Activated T-cell treated with anti-CD3 and anti-CD28 coated beads, Interleukin-2, amount 50 U/mL, for 72 hours (primary cell): ENCODE measurements around the gene MST1R. TPM values are rescaled to one million over a fixed set of nuclear protein-coding genes. Genes with fewer than 3 reads are reported as not detected.

Experiments used
- ATAC-seq, 2 donors: fragments of 150-1000 bp; cut with Tn5 transposase; replicated peaks in 1 of 2; 2 replicates each; pipeline ENCODE4 v1.10.0; 2021; ENCODE audit warnings: moderate library complexity in 2 of 2, mild to moderate bottlenecking in 1 of 2
- DNase-seq, 2 donors: peaks; one replicate each; pipeline ENCODE4 v3.0.0; 2021 to 2022; ENCODE audit warnings: mixed read lengths in 1 of 2
- H3K27ac Mint-ChIP-seq: one replicate; pipeline ENCODE4 v1.8.0; 2022; ENCODE audit warnings: mild to moderate bottlenecking, moderate library complexity, mixed read lengths
- H3K27me3 Mint-ChIP-seq: one replicate; pipeline ENCODE4 v1.8.0; 2022; ENCODE audit warnings: low read depth, mixed read lengths
- H3K36me3 Mint-ChIP-seq, 2 donors: one replicate each; pipeline ENCODE4 v1.8.0; 2022; ENCODE audit warnings: mixed read lengths in 2 of 2, mild to moderate bottlenecking in 1 of 2; ENCODE audit not compliant: insufficient read depth in 2 of 2
- H3K4me1 Mint-ChIP-seq: one replicate; pipeline ENCODE4 v1.8.0; 2022; ENCODE audit warnings: low read depth, mixed read lengths
- H3K4me3 Mint-ChIP-seq, 2 donors: one replicate each; pipeline ENCODE4 v1.8.0; 2022; ENCODE audit warnings: mild to moderate bottlenecking in 2 of 2, mixed read lengths in 2 of 2, moderate library complexity in 2 of 2
- H3K9me3 Mint-ChIP-seq, 2 donors: one replicate each; pipeline ENCODE4 v1.8.0; 2022; ENCODE audit warnings: mixed read lengths in 2 of 2
- total RNA-seq, 2 donors: library from RNA; stranded (reverse); gene quantifications; one replicate each; pipeline ENCODE4 v1.2.3, GENCODE V29; 2022

MST1R gene
- total RNA-seq, 2 donors from 2014 or later = 0.84 to 2.4 TPM

- Mint-ChIP-seq H3K27ac (no peak overlapping the region), H3K27me3 (peaks cover 19% of the 10 kb centered on the region), H3K36me3 (no peaks in the 10 kb centered on the region), H3K9me3 (no peaks in the 10 kb centered on the region), H3K4me1 (no peaks in the 10 kb centered on the region), H3K4me3 (no peak overlapping the region)
- no peak for DNase-seq
- no peak for ATAC-seq
Measured at GRCh38 chr3:49864505-49864904, 39.2 kb downstream of the MST1R start.

GRCh38 chr3:49859576-49860305, 43.9 kb downstream of the MST1R start:
- Mint-ChIP-seq H3K27me3 (peaks cover 8% of the 10 kb centered on the region), H3K4me3 (no peak overlapping the region), H3K9me3 (no peaks in the 10 kb centered on the region), H3K27ac (no peak overlapping the region), H3K36me3 (peaks cover 0 to 2% of the 10 kb centered on the region in 2 donors), H3K4me1 (peaks cover 22% of the 10 kb centered on the region)
- ATAC-seq (no peak), DNase-seq (no peak)

GRCh38 chr3:49856181-49857005, 47.3 kb downstream of the MST1R start, which contains the start of gene TRAIP:
TSS of gene TRAIP (minus strand) at chr3:49856564. CDS start at chr3:49856453, 111 bp downstream.
- DNase-seq (peak; percentile 96), ATAC-seq (peak; percentile 99)
- Mint-ChIP-seq H3K27ac (peak within 1 kb of the TSS; percentile 88), H3K4me3 (peak within 1 kb of the TSS; percentile 97 to 99), H3K4me1 (peaks cover 29% of the 10 kb centered on the region), H3K27me3 (no peaks in the 10 kb centered on the region), H3K36me3 (peaks cover 0 to 4% of the 10 kb centered on the region in 2 donors), H3K9me3 (no peaks in the 10 kb centered on the region)

GRCh38 chr3:49855662-49856061, 48.0 kb downstream of the MST1R start:
- no peak for DNase-seq
- Mint-ChIP-seq H3K27ac (peak overlapping the region; percentile 88), H3K36me3 (peaks cover 0 to 4% of the 10 kb centered on the region in 2 donors), H3K4me1 (peaks cover 29% of the 10 kb centered on the region), H3K9me3 (no peaks in the 10 kb centered on the region), H3K27me3 (no peaks in the 10 kb centered on the region), H3K4me3 (peak overlapping the region; percentile 97 to 99)
- no peak for ATAC-seq

GRCh38 chr3:49845694-49846093, 58.0 kb downstream of the MST1R start:
- no peak for DNase-seq

GRCh38 chr3:49844464-49845183, 59.0 kb downstream of the MST1R start:
- Mint-ChIP-seq H3K4me3 (no peak overlapping the region), H3K36me3 (peaks cover 2 to 4% of the 10 kb centered on the region in 2 donors), H3K4me1 (no peaks in the 10 kb centered on the region), H3K9me3 (no peaks in the 10 kb centered on the region), H3K27ac (no peak overlapping the region), H3K27me3 (no peaks in the 10 kb centered on the region)
- ATAC-seq (no peak), DNase-seq (no peak)

More at GRCh38 chr3:49845694-49846093, 58.0 kb downstream of the MST1R start:
- no peak for ATAC-seq
- Mint-ChIP-seq H3K27ac (no peak overlapping the region), H3K36me3 (peaks cover 2 to 4% of the 10 kb centered on the region in 2 donors), H3K4me3 (no peak overlapping the region), H3K4me1 (no peaks in the 10 kb centered on the region), H3K9me3 (no peaks in the 10 kb centered on the region), H3K27me3 (no peaks in the 10 kb centered on the region)

GRCh38 chr3:49842843-49843517, 60.7 kb downstream of the MST1R start:
- no peaks in the 10 kb centered on the region for H3K4me1 Mint-ChIP-seq
- H3K27me3 Mint-ChIP-seq = no peaks in the 10 kb centered on the region
- no peak overlapping the region for H3K4me3 Mint-ChIP-seq
- H3K27ac Mint-ChIP-seq = no peak overlapping the region
- ATAC-seq (no peak), DNase-seq (no peak)
- H3K36me3 Mint-ChIP-seq = peaks cover 4 to 9% of the 10 kb centered on the region in 2 donors
- no peaks in the 10 kb centered on the region for H3K9me3 Mint-ChIP-seq

- Mint-ChIP-seq H3K4me3 (no peak overlapping the region), H3K36me3 (peaks cover 4 to 12% of the 10 kb centered on the region in 2 donors), H3K27me3 (no peaks in the 10 kb centered on the region), H3K27ac (no peak overlapping the region), H3K4me1 (no peaks in the 10 kb centered on the region), H3K9me3 (no peaks in the 10 kb centered on the region)
- ATAC-seq = no peak
- no peak for DNase-seq
Measured at GRCh38 chr3:49841806-49842205, 61.9 kb downstream of the MST1R start.

GRCh38 chr3:49841126-49841696, 62.5 kb downstream of the MST1R start:
- Mint-ChIP-seq H3K9me3 (no peaks in the 10 kb centered on the region), H3K27me3 (no peaks in the 10 kb centered on the region), H3K36me3 (peaks cover 4 to 14% of the 10 kb centered on the region in 2 donors), H3K4me1 (no peaks in the 10 kb centered on the region), H3K4me3 (no peak overlapping the region), H3K27ac (no peak overlapping the region)
- ATAC-seq (peak; percentile 25 to 44), DNase-seq (peak in 1 of 2 donors; percentile 17)

GRCh38 chr3:49840388-49840787, 63.3 kb downstream of the MST1R start:
- DNase-seq (no peak), ATAC-seq (no peak)
- Mint-ChIP-seq H3K4me1 (no peaks in the 10 kb centered on the region), H3K27ac (no peak overlapping the region), H3K9me3 (no peaks in the 10 kb centered on the region), H3K4me3 (no peak overlapping the region), H3K36me3 (peaks cover 4 to 12% of the 10 kb centered on the region in 2 donors), H3K27me3 (no peaks in the 10 kb centered on the region)

GRCh38 chr3:49839193-49839809, 64.4 kb downstream of the MST1R start:
- DNase-seq (peak; percentile 78 to 80), ATAC-seq (peak; percentile 74 to 81)
- Mint-ChIP-seq H3K36me3 (peaks cover 6 to 17% of the 10 kb centered on the region in 2 donors), H3K4me1 (no peaks in the 10 kb centered on the region), H3K4me3 (no peak overlapping the region), H3K27me3 (no peaks in the 10 kb centered on the region), H3K27ac (no peak overlapping the region), H3K9me3 (no peaks in the 10 kb centered on the region)
